ENCODE measurements around the gene CDH20. TPM values are rescaled to one million over a fixed set of nuclear protein-coding genes. Genes with fewer than 3 reads are reported as not detected.

CDH20 gene
- polyA plus RNA-seq, 2 of the 4 experiments (the other 2 are of a cell fraction) = not detected

GRCh38 chr18:61398961-61399705 lies 65.9 kb downstream of the CDH20 start:
- FAIRE-seq (no peak), ATAC-seq (no peak), DNase-seq (ENCODE audit: low read depth in 1 of 2, low spot score in 1 of 2) (no peak)
- WGBS (ENCODE audit: missing lambda C conversion rate) = 0% methylated on average over 4 of the region's 4 CpGs
- H3K4me1 ChIP-seq = no peaks in the 10 kb centered on the region
- POLR2A ChIA-PET = no interaction called here
- no peaks in the 10 kb centered on the region for H3K9me3 ChIP-seq
- no peak for TF ChIP-seq RCOR1 (IDR thresholded peaks at IDR 0.05; ENCODE audit: low read depth, low read length)
- no peak for TF ChIP-seq CTCF (IDR thresholded peaks at IDR 0.05)
- TF ChIP-seq USF2 (IDR thresholded peaks at IDR 0.05) = no peak
- TF ChIP-seq MYC (IDR thresholded peaks at IDR 0.05; ENCODE audit: borderline replicate concordance, low read length) = no peak
- TF ChIP-seq HOXB5 (CRISPR knock-in tag; IDR thresholded peaks at IDR 0.05) = no peak
- no peak for TF ChIP-seq GATA3 (IDR thresholded peaks at IDR 0.05; ENCODE audit: borderline replicate concordance)
- TF ChIP-seq CBX2 (IDR thresholded peaks at IDR 0.05; ENCODE audit: borderline replicate concordance, low read depth) = no peak
- no peak for TF ChIP-seq JUN (IDR thresholded peaks at IDR 0.05)
- CTCF ChIA-PET = no interaction called here
- H3K4me2 ChIP-seq = no peak overlapping the region
- H3K4me3 ChIP-seq = no peak overlapping the region
- no peak overlapping the region for H3K27ac ChIP-seq

GRCh38 chr18:61400016-61400635 lies 66.9 kb downstream of the CDH20 start:
- Histone ChIP-seq H3K4me3 (no peak overlapping the region), H3K4me1 (no peaks in the 10 kb centered on the region), H3K27ac (no peak overlapping the region), H3K4me2 (no peak overlapping the region), H3K9me3 (no peaks in the 10 kb centered on the region)
- ATAC-seq (no peak), FAIRE-seq (no peak), DNase-seq (ENCODE audit: low read depth in 1 of 2, low spot score in 1 of 2) (no peak)
- 26% methylated on average over 3 of the region's 3 CpGs for WGBS (ENCODE audit: missing lambda C conversion rate)
- CTCF ChIA-PET = no interaction called here
- POLR2A ChIA-PET = no interaction called here
- TF ChIP-seq KDM1A (IDR thresholded peaks at IDR 0.05; ENCODE audit: low read depth) (no peak), MAFK (IDR thresholded peaks at IDR 0.05; ENCODE audit: partially characterized antibody) (no peak), HOXB13 (CRISPR knock-in tag; IDR thresholded peaks at IDR 0.05; ENCODE audit: low read depth) (no peak), REST (IDR thresholded peaks at IDR 0.05) (no peak), USF2 (IDR thresholded peaks at IDR 0.05) (no peak), RAD21 (conservative IDR thresholded peaks at IDR 0.05 in 1 of 2, IDR thresholded peaks at IDR 0.05 in 1 of 2) (no peak), RFX5 (IDR thresholded peaks at IDR 0.05) (no peak), EHMT2 (IDR thresholded peaks at IDR 0.05; ENCODE audit: low read depth) (no peak), MYC (IDR thresholded peaks at IDR 0.05; ENCODE audit: borderline replicate concordance, low read length) (no peak), POLR2AphosphoS2 (conservative IDR thresholded peaks at IDR 0.05; ENCODE audit: low read length) (no peak), HOXA7 (CRISPR knock-in tag; IDR thresholded peaks at IDR 0.05) (no peak), GATA3 (IDR thresholded peaks at IDR 0.05; ENCODE audit: borderline replicate concordance) (no peak), JUNB (IDR thresholded peaks at IDR 0.05) (no peak), HES2 (IDR thresholded peaks at IDR 0.05) (no peak)

Measured in A549 (cell line).